ENCODE results near the gene TMOD2. TPM values are rescaled to one million over a fixed set of nuclear protein-coding genes. Genes with fewer than 3 reads are reported as not detected.

Gene TMOD2
- total RNA-seq, 1 donor from 2014 or later = 4.1 TPM

DNA sequence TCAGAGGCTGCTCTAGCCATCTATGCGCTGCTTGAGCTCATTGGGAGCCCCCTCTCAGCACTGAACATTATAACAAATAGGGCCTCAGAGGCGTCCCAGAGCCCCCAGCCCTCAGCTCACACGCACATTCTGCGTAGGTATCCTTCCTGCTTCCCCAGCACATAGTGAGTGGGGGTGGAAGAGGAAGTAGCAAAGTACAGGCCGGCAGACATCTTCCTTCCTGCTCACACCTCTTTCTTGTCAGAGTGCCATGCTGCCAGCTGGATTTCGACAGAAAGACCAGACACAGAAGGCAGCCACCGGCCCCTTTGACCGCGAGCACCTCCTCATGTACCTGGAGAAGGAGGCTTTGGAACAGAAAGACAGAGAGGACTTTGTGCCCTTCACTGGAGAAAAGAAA, 16.6 kb downstream of the TMOD2 start:
- DNase-seq (ENCODE audit: low read depth) = no peak
- Histone ChIP-seq H3K36me3 (ENCODE audit: control insufficient read depth, insufficient read depth, low read length) (no peaks in the 10 kb centered on the region), H3K27me3 (ENCODE audit: control insufficient read depth, insufficient read depth, low read length) (no peaks in the 10 kb centered on the region), H3K4me3 (ENCODE audit: low read depth, low read length) (no peak overlapping the region)
- TF ChIP-seq, protein P1, sequence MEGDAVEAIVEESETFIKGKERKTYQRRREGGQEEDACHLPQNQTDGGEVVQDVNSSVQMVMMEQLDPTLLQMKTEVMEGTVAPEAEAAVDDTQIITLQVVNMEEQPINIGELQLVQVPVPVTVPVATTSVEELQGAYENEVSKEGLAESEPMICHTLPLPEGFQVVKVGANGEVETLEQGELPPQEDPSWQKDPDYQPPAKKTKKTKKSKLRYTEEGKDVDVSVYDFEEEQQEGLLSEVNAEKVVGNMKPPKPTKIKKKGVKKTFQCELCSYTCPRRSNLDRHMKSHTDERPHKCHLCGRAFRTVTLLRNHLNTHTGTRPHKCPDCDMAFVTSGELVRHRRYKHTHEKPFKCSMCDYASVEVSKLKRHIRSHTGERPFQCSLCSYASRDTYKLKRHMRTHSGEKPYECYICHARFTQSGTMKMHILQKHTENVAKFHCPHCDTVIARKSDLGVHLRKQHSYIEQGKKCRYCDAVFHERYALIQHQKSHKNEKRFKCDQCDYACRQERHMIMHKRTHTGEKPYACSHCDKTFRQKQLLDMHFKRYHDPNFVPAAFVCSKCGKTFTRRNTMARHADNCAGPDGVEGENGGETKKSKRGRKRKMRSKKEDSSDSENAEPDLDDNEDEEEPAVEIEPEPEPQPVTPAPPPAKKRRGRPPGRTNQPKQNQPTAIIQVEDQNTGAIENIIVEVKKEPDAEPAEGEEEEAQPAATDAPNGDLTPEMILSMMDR (IDR thresholded peaks at IDR 0.05; ENCODE audit: insufficient read depth, low read length, poor library complexity, severe bottlenecking) = no peak

DNA sequence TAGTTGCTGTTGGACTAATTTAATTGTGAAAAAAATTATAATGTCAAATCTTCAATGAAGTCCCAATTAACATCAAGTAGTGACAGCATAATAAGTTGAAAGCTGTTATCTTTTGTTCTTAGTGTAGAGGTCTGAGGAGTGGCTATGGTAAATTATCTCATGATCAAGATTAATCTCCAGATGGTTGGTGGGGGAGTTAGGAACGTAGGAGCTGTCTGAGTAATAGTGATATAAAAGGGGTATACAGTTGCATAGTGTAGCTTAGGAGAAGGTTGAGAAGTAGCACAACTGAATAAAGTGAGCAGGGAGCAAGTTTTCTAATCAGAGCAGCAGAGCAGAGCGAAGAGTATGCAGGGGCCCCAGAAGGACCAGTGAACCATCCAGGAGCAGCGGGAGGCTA, 19.5 kb downstream of the TMOD2 start:
- Histone ChIP-seq H3K4me3 (ENCODE audit: low read depth, low read length) (no peak overlapping the region), H3K36me3 (ENCODE audit: control insufficient read depth, insufficient read depth, low read length) (no peaks in the 10 kb centered on the region), H3K27me3 (ENCODE audit: control insufficient read depth, insufficient read depth, low read length) (no peaks in the 10 kb centered on the region)
- TF ChIP-seq, protein P1 (IDR thresholded peaks at IDR 0.05; ENCODE audit: insufficient read depth, low read length, poor library complexity, severe bottlenecking) = no peak
- DNase-seq (ENCODE audit: low read depth) = no peak

GRCh38 chr15:51771773-51772172, 20.4 kb downstream of the TMOD2 start:
- TF ChIP-seq, protein P1 (IDR thresholded peaks at IDR 0.05; ENCODE audit: insufficient read depth, low read length, poor library complexity, severe bottlenecking) = no peak
- H3K36me3 ChIP-seq (ENCODE audit: control insufficient read depth, insufficient read depth, low read length) = no peaks in the 10 kb centered on the region
- no peak for DNase-seq (ENCODE audit: low read depth)
- H3K27me3 ChIP-seq (ENCODE audit: control insufficient read depth, insufficient read depth, low read length) = no peaks in the 10 kb centered on the region
- no peak overlapping the region for H3K4me3 ChIP-seq (ENCODE audit: low read depth, low read length)

GRCh38 chr15:51774916-51775315, 23.5 kb downstream of the TMOD2 start:
- H3K36me3 ChIP-seq (ENCODE audit: control insufficient read depth, insufficient read depth, low read length) = no peaks in the 10 kb centered on the region
- H3K4me3 ChIP-seq (ENCODE audit: low read depth, low read length) = no peak overlapping the region
- no peak for DNase-seq (ENCODE audit: low read depth)
- H3K27me3 ChIP-seq (ENCODE audit: control insufficient read depth, insufficient read depth, low read length) = no peaks in the 10 kb centered on the region
- TF ChIP-seq, protein P1 (IDR thresholded peaks at IDR 0.05; ENCODE audit: insufficient read depth, low read length, poor library complexity, severe bottlenecking) = no peak

GRCh38 chr15:51775967-51776816, 24.8 kb downstream of the TMOD2 start:
- H3K36me3 ChIP-seq (ENCODE audit: control insufficient read depth, insufficient read depth, low read length) = no peaks in the 10 kb centered on the region
- no peak overlapping the region for H3K4me3 ChIP-seq (ENCODE audit: low read depth, low read length)
- no peak for DNase-seq (ENCODE audit: low read depth)
- H3K27me3 ChIP-seq (ENCODE audit: control insufficient read depth, insufficient read depth, low read length) = no peaks in the 10 kb centered on the region
- TF ChIP-seq, protein P1 (IDR thresholded peaks at IDR 0.05; ENCODE audit: insufficient read depth, low read length, poor library complexity, severe bottlenecking) = peak; percentile 79
